Esophagus mucosa (tissue), 1 donor: Measurements from ENCODE around the gene PIGR. TPM values are rescaled to one million over a fixed set of nuclear protein-coding genes. Genes with fewer than 3 reads are reported as not detected.

ENCODE experiments used
- ATAC-seq: fragments of 200-7000 bp; cut with Tn5 transposase; one replicate; pipeline ENCODE4 v1.9.1; 2020
- total RNA-seq: library from RNA; stranded (reverse); gene quantifications from one replicate; pipeline ENCODE4 v1.2.4, GENCODE V29; 2023
- donor health status: DM: yes; HTN: yes; CAD: no.

Gene PIGR
- total RNA-seq, 1 donor from 2014 or later: 35.4 TPM

DNA sequence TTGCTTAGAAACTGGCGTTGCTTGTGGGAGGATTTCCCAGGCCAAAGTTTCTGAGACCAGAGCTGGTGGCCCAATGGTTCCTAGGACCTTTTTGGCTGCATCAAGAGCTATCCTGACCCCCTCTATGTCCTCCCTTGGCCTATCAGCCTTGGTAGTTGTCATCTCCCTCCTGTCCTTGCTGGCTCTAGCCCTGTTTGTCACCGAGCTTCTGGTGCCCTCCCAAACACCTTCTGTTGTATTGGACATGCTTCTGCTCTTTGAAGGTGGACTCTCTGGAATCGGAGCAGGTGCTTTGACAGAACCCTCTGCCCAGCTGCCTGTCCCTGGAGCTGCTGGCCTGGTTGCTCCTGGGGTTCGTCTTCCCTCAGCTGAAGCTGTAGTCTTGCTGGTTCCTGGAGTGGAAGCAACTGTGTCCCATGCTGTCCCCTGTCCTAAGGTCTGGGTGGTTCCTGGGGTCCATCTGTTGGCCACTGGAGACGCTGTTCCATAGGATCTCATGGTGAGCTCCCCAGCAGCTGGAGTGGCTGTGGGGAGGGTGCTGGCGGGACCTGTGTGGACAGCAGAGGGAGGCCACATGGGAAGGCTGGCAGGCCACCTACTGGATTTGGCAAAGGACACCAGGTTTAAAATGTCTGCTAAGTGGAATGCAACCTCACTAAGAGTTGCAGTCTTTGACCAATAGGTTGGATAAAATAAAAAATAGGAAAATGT is 14.6 kb upstream of the PIGR start:
- ATAC-seq: no peak

GRCh38 chr1:206958144-206958543 is 11.9 kb upstream of the PIGR start:
- no peak for ATAC-seq

GRCh38 chr1:206957639-206958038 is 11.4 kb upstream of the PIGR start:
- no peak for ATAC-seq

GRCh38 chr1:206955476-206956451 is 9.5 kb upstream of the PIGR start:
- peak; percentile 4 for ATAC-seq

DNA sequence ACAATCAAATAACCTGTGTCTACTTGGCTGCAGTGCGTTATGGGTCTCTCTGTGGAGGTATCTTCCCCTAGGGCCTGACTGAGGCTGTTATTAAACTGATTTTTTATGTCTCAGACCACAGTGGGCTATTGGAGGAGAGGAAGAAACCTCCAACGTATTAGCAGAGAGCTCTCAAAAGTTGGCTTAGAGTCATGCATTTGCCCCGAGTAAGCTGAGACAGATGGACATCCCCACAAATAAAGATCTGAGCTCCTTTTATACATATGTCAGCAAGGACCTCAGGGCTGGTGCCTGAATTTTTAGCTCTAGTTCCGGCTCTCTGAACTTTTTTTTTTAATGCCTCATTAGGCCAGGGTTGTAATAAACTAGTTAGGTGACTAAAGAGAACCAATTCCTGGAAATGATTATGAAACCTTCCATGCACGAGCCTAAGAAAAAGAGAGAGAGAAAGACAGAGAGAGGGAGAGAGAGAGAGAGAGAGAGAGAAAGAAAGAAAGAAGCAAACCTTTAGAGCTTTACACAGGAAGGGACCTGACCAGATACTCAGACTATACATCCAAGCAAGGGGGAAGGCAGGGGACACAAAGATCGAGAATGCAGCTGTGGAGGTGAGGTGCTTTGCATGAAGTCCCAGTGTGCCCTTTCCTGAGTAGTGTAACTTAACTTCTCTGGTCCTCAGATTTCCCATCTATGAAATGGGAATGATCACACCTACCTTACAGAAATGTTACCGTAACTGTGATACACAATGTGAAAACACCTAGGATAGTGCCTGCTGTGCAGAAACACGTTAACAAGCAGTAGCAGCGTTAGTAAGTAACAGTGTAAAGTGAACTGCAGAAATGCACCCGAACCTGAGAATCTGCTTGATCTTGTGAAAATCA is 8.4 kb upstream of the PIGR start:
- peak; percentile 6 for ATAC-seq

DNA sequence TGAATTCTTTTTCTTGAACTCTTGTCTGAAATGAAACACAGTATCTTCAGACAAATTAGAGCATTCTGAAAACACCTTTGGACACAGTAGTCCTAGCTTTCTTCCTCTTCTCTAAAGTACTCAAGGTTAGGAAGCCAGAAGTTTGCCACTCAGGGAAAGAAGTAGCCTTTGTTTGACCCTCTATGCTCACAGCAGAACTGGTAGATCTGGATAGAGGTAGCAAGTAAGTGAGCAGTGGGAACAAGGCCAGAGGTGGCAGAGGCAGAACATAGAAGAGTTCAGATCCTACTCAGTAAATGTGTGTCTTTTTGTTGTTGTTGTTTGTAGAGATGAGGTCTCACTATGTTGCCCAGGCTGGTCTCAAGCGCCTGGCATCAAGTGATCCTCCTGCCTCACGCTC is 7.4 kb upstream of the PIGR start:
- peak; percentile 73 for ATAC-seq

DNA sequence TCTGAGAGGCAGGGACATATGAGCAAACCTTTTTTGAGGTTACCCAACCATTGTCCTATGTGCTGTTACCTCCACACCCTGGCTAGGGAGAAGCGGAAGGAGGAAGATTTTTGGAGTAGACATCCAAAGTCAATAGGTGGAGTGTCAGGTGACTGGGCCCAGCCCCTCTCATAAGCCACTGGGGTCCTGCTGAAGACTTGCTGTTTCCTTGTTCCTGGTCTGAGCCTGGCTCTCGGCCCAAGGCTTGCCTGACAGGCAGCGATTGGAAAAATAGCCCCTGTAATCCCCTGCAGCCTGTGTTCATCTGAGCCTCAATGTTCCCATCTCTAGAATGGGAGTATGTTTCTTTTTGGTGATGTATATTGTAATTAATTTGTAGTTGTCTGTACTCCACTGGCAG is 6.9 kb upstream of the PIGR start:
- peak; percentile 87 for ATAC-seq

GRCh38 chr1:206952171-206952570 is 5.9 kb upstream of the PIGR start:
- peak; percentile 78 for ATAC-seq

DNA sequence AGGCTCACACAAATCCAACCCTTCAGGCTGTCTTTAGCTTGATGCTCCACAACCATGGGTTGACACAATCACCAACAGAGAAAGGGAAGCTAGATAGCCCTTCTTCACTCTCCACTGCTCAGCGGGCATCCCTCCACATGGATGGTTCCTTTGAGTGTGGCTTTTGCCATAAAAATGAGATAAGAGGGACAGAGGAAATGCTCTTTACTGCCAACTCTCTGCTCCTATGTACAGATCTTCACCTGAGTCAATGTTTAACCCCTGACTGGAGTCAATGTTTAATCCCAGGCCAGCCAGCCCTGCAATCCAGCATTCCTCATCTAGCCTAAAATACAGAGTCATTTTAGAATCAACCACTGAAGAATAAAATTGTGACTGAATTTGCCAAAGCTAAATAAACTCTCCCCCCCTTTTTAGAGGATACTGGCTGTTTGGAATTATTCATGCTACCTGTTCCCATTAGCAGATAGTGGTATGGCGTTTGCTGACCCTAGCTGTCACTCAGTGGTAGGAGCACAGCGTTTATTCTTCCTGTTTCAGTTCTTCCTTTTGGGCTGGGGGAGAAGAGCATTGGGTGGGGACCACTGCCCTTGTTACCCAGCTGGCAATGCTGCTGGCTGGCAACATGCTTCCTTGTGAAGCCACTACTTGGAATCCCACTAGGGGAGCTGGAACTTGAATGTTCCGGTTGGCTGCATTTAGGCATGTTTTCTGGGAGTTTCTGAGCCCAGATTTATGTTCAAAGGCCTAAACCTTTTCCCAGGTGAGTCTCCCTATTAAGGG is 5.2 kb upstream of the PIGR start:
- ATAC-seq: no peak

DNA sequence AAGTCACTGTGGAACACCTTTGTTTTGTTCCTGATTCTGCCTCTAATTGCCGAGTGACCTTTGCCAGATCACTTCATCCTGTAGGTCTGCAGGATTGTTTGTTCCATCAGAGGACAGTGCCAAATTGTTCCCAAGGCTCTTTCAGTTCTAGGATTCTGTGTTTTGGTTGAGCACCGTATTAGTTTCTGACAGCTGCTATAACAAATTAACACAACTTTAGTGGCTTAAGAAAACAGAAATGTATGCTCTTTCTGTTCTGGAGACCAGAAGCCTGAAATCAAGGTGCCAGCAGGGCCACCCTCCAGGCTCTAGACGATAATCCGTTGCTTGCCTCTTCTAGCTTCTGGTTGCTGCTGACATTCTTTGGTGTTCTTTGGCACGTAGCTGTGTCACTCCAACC is 3.4 kb upstream of the PIGR start:
- ATAC-seq: no peak

DNA sequence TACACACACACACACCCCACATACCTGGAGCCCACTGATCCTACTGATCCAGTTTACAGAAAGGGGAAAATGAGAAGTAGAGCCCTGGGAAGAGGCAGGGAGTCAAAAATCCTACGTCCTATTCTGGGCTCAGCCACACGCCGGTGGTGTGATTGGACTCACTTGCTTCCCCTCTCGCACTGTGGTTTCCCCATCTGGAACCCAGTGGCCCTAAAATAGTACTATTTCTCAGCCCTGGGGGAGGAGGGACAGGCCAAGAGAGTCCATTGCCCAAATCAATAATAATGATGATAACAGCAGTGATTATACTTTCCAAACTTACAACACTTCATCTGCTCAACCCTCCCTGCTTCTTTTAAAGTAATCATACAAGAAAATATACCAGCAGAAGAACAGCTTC is 2.9 kb upstream of the PIGR start:
- ATAC-seq: no peak

GRCh38 chr1:206947255-206947654 is 989 bp upstream of the PIGR start:
- no peak for ATAC-seq

DNA sequence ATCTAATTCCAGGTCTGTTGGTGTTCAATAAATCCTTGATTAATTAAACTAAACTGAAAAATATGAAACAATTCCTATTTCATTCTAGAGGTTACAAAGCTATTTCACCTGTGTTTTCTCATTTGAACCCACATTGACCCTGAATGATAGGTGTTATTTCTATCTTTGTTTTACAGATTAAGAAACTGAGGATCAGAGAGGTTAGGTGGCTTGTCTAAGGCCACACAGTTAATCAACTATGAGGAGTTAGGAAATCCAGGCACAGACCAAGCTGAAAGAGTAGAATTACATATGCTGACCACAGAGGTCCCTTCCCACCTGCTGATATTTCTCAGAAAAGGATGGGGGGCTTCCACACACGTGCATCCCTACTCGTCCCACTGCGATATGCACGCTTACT is 487 bp downstream of the PIGR start:
- ATAC-seq: no peak

- no peak for ATAC-seq
These were observed 1.6 kb downstream of the PIGR start for GRCh38 chr1:206944703-206945102.

GRCh38 chr1:206941766-206942418 is 4.4 kb downstream of the PIGR start:
- ATAC-seq: no peak

- ATAC-seq: no peak
These were observed 5.7 kb downstream of the PIGR start for GRCh38 chr1:206940588-206940936.

DNA sequence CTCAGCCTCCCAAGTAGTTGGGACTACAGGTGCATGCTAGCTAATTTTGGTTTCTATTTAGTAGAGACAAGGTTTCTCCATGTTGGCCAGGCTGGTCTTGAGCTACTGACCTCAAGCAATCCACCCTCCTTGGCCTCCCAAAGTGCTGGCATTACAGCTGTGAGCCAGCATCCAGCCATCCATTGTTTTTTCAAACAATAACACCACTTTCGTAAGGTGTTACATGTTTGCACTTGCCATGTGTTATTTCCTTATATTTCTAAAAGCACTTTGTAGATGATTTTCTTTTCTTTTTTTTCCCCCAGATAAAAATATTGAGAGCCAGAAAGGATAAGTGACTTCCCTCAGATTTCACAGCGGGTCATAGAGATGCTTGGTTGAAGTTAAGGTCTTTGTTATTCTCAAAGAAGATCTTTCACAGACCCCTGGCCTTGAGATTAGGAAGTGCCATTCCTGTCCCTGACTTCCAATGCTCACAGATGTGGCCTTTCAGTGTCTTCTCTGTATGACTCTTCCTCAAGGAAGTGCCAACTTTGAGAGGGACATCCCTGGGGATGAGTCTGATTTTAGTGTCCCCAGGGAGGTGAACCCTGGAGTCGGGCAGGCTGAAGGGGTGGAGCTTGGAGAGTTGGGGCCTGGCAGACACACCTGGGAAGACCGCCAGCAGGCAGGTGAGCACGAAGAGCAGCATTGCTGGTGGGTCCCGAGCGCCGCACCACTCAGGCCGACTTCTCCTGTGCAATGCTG is 6.3 kb downstream of the PIGR start:
- ATAC-seq: peak; percentile 36

DNA sequence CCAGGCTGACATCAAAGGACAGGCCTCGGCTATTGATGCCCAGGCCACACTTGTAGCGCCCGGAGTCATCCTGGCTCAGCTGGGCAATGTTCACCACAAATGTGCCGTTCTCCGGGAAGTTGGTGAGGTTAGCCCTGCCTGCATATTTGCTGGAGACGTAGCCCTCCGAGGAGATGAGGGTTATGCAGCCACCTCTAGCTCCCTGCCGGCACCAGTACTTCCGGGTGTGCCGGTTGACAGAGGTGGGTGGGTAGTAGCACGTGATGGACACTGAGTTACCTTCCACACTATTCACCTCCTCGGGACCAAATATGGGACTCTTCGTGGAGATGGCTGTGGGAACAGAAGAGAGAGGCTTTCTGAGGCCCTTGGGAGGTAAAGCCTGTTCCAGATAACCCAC is 7.1 kb downstream of the PIGR start:
- ATAC-seq: no peak

DNA sequence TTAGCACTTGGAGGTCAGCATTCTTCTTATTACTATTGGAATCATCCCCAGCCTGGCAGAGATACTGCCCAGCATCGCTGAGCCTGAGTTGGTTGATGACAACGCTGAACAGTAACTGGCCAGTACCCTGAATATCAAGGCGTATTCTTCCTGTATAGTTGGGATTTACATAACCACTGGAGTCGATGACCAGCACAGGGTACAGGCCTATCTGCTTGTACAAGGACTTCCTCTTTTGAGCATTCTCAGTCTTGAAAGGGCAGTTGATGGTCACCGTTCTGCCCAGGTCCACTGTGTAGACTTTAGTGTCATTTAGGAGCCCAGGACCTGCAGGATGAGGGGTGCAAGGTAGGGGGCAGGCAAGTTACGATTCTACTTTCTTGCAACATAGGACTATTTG is 8.8 kb downstream of the PIGR start:
- ATAC-seq: no peak

- ATAC-seq: no peak
These were observed 10.7 kb downstream of the PIGR start for GRCh38 chr1:206935491-206936067.
